ENCODE measurements around the gene POLR2F.
"Not testable (repeated sequence)": the region's sequence is repeated elsewhere in the genome, so short reads cannot be mapped to it uniquely, and the experiment has no call there.

The POLR2F gene

DNA sequence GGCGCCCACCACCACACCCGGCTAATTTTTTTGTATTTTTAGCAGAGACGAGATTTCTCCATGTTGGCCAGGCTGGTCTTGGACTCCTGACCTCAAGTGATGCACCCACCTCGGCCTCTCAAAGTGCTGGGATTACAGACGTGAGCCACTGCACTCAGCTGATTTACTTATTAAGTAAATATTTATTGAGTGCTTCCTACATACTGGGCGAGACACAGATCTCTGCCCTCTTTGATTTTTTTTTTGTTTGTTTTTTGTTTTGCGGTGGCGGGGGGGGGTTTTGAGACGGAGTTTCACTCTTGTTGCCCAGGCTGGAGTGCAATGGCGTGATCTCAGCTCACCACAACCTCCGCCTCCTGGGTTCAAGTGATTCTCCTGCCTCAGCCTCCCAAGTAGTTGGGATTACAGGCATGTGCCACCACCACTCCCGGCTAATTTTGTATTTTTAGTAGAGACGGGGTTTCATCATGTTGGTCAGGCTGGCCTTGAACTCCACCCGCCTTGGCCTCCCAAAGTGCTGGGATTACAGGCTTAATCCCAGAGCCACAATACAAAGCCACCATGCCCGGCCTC, 2.4 kb downstream of the POLR2F start:
- not testable (repeated sequence) for DNase-seq

DNA sequence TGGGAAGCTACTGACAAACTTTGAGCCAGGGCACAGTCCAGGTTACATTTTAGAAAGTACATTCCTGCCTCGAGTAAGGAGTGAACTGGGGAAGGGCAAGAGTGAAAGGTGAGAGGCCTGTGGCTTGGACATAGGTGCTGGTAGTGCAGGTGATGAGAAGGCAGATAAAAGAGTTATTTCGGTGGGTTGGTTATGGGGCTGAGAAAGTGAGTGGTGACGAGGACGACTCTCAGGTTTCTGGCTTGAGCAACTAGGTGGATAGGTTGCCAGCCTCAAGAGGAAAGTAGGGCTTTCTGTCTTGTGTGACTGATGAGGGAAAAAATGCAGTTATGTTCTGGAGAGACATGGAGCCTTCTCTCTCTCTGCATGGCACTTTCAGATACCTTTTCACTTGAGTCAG, 3.7 kb downstream of the POLR2F start:
- DNase-seq = no peak

DNA sequence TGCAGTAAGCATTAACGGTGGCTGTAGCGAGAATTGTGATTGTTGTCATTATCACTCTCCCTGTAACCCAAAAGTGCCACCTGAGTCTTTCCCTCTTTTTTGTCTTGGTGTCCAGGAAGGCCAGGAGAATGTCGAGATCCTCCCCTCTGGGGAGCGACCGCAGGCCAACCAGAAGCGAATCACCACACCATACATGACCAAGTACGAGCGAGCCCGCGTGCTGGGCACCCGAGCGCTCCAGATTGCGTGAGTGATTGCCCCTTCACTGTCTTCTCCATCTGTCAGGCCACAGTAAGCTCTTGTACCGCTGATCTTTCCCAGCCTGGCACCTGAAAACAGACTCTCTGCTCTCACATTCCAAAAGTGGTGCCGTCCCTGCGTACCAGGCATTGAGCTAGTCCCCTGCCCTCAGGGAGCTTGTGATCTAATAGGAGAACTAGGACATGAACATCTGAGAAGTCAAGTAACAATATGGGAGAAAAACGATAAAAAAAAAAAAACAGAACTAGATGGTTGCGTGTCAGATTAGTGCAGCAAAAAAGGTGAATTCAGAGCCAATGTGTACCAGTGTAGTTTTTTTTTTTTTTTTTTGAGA, 5.8 kb downstream of the POLR2F start:
- no peak for DNase-seq

DNA sequence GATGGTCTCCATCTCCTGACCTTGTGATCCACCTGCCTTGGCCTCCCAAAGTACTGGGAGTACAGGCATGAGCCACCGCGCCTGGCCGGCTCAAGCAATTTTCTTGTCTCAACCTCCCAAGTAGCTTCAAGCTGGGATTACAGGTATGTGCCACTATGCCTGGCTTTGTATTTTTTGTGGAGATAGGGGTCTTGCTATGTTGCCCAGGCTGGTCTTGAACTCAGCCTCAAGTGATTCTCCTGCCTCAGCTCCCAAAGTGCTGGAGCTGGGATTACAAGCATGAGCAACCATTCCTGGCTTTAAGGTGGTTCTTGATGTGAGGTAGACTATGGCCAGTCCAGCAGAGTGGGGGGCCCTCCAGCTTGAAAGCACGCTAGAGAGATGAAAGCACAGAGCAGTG, 7.6 kb downstream of the POLR2F start:
- no peak for DNase-seq

DNA sequence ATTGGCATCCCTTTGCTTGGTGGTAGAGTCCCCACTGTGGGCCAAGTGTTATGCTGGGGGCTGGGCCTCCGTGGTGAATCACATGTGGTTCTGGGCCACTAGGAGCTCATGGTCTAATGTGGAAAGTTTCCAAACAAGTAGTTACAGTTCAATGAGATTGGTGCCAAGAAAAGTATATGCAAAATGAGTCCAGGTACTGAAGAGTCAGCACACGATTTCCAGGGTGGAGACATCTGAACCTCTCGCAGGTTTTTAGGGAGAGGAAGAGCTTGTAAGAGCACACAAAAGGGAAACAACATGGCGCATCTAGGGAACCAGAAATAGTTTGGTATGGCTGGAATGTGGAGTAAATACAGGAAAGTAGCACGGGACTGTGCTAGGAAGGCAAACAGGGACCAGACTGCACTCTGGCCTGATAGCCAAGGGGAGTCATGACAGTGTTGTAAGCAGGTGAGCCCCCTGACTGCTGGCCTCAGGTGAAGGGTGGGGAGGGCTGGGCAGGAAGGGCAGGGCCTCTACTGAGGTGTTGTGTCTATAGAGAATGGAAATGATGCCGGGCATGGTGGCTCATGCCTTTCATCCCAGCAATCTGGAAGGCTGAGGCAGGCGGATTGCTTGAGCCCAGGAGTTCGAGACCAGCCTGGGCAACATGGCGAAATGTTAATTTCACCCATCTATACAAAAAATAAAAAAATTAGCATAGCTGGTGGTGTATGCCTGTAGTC, 12.6 kb downstream of the POLR2F start:
- no peak for DNase-seq

DNA sequence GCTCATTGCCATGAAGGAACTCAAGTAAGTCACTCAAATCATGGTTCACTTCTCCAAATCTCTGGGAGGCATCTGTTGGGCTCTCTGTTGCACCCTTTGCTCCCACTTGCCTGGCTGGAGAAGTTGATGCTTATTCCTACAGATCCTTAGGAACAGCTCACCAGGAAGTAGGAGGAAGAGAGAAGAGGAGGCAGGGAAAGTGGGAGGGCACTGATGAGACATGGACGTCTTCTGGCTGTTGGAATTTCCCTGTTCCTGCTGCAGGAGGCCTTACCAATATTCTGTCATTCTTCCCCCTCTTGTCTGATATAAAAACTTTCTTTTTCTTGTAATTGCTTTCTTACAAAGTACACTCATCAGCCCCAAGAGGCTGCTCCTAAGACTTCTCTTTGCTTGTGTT, 13.6 kb downstream of the POLR2F start:
- DNase-seq = peak in 1 of 2 donors; percentile 40

DNA sequence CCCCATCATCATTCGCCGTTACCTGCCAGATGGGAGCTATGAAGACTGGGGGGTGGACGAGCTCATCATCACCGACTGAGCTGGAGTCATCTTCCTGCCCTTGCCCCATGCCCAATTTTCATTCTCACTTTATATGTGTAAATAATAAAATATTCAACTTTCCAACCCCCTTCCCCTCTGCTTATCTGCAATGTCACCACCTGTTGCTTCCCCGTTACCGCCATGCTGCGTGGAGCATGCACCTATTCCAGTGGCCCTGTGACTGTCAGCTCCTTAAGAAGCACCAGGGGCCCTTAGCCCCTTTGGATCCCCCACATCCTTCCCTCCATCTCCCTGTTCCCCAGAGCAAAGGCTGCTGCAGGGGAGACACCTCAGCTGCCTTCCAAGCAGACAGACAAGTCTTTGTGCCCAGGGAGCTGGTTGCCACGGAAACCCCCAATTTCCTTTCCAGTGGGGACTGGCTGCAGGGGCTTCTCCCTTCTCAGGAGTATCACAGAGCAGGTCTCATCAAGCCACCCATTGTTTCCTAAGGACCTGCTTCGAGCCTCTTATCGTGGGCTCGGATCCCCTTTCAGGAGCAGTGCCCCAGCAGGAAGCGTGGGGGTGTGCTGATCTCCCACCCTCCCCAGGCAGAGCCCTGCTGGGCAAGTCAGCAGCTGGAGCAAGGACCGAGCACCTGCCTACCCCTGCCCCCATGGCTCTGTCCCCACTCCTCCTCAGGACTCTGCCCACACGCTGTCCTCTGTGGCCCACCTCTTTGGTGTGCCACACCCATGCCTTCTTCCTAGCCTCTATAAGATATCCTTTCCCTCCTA, 14.3 kb downstream of the POLR2F start:
- DNase-seq = no peak

DNA sequence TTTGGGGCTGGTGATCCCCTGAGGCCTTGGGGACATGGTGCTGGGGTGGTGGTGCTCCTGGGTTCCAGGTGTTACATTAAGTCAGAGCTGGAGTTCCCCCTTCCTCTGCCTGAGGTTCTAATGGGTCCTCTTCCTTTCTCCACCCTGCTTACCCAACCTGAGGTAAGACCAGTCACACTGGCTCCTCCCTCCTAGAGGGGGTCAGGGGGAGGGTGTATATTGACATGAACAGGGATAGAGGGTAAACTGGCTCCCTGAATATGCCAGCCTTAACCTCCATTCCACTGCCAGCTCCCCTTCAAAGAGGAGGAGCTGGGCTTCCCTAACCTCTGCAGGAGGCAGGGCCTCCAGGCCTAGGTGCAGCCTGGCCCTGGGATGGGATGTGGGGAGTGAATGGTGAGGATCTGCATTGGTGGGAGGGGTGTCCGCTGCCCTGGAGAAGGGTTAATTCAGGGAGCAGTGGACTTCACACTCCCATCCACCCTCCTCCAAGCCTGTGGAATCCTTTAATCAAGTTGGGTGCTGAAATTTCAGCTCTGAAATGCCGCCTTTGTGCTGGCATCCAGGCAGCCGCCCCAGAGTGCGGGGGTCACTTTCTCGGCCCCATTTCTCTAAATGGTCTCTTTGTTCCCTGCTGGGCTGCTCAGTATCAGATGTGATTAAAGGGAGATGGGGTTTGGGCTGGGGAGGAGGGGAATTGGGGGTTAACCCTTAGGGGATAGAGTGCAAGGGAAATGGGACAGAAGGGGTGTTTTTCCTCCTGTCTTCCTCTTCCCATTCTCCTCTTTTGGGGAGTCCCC, 15.2 kb downstream of the POLR2F start:
- no peak for DNase-seq

DNA sequence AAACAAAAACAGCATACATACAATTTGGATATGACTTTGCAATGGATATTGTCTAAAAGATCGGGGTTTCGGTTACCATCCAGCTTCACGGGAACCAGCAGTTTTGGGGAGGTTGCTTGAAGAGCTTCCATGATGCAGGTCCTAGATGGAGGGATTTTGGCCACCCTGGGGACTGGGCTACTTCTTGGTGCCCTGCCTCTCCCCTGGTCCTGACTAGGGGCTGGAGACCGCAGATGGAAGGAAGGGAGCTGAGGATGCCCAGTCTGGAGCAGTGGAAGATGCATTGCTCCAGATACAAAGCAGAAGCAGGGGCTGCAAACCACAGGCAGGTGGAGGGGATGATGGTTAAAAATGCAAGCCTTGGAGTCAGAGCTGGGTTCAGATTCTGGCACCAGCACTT, 17.4 kb downstream of the POLR2F start:
- no peak for DNase-seq

DNA sequence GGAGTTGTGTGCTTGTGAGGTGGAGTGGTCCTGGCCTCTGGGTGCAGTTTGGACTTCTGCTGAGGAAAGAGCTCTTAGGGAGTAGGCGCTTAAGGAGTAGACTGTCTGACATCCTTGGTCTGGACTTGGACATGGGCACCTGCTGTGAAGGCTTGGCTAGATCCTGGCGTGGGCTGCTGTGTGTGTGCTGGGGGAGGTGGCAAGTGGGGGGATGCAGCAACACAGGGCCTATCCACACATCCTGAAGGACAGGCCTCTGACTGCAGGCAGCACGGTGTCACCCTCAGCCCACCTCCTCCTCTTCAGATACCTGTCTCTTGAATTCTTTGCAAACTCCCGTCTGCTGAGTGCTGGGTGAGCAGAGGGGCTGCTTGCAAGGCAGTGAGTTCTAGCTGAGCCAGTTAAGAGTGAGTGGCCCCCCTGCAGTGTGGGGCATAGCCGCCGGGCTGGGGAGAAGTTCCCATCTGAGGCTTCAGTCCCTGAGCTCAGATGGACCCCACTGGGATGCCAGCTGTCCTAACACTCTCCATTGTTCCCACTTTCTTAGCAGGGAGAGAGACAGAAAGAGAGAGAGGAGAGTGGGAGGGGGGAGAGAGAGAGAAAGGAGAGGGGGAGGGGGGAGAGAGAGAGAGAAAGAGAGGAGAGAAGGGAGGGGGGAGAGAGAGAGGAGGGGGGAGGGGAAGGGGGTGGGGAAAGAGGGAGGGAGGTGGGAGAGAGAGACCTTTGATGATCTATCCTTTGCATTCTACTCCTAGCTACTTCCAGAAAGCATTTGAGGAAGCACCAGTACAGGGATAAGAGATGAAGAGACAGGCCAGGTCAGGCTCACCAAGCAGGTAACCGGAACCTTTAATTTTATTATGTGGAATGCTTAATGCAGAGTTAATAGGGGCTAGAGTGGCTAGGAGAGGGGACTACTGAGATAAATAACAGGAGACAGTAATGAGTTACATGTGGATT, 18.3 kb downstream of the POLR2F start:
- DNase-seq = no peak

DNA sequence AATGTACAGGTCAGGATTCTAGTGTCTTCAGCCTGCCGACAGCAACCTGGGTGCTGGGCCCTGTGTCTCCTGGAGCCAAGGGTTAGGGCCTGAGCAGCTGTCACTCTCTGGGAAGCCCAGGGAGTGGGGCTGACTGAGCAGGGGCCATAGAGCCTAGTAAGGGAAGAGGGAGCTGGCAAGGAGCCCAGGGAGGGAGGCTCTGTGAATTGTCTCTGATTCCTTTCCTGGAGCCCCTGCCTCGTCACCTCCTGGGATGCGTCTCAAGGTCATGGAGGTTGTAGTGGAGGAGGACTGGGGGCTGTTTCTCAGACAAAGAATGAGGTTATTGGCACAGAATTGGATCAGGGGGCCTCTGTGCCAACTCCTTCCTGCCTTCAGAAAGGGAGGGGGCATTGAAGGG, 19.0 kb downstream of the POLR2F start:
- DNase-seq = no peak

DNA sequence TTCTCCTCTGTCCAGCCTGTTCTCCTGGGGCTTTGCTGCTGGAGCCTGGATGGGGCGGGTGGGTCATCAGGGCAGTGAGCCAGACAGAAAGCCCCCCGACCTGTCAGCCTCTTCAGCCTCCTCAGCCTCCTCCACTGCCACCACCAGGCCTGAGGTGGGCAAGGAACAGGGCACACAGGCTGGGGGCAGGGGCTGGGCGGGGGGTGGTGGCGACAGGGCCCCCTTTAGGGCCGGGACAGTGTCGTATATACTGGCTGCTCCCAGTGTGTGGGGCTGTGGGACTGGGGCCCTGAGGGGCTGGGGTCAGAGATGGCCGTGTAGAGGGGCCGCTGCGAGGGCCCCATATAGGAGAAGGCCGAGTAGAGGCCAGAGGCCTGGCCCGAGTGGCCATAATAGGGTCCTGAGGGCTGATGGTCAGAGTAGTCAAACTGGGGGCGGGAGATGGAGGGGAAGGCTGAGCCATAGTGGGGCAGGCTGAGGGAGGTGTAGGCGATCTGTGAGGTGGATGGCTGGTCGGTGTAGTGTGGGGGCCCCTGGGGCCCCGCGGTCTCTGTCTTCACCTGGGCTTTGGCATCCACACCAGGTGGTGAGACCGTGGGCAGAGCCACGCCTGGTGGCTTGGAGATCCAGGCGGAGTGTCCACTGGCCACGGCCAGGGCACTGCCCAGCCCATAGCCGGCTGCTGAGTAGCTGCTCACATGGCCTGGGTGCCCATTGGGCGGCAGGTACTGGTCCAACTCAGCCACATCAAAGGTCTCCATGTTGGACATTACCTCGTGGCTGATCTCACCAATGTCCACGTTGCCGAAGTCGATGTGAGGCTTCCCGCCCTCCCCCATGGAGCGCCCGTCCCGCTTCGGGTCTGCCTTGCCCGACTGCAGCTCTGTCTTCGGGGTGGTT, 20.0 kb downstream of the POLR2F start:
- no peak for DNase-seq

DNA sequence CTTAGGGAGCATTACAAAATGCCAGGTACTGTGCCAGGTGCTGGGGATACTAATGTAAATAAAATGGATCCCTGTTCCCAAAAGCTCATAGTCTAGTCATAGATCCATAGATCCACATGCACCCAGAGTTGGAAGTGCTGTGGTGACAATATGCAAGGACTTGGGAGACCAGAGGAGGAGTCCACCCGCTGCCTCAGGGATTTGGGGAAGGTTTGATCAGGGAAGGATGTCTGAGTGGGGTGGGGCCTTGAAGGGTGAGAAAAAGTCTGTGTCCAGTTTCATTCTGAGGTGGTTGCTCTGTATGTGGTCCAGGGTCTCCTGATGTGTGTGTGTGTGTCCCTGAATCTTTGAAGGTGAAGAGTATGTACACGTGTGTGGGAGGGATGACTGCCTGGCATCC, 21.7 kb downstream of the POLR2F start:
- DNase-seq = no peak

DNA sequence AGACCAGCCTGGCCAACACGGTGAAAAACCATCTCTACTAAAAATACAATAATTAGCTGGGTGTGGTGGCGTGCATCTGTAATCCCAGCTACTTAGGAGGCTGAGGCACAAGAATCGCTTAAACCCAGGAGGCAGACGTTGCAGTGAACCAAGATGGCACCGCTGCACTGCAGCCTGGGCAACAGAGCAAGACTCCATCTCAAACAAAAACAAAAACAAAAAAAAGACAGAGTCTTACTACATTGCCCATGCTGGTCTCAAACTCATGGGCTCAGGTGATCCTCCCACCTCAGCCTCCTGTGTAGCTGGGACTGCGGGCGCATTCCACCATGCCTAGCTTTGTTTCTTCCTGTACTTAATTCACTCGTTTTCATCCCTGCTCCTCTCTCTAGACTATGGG, 22.5 kb downstream of the POLR2F start:
- DNase-seq = not testable (repeated sequence)

DNA sequence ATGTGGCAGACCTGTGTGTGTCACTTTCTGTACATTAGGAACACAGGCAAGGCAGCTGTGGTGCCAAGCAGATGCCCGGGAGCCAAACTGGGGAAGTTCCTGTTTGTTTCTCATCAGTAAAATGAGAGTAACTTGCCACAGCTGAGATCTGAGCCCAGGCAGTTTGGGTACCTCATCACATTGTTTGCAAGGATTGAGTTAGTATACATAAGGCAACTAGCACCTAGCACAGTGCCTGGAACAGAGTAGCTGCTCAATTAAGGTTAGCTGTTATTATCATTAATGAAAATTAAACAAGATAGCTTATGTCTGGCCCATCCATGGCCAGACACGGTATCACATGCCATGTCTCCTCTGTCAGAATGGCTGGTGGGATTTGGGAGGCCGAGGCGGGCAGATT, 23.0 kb downstream of the POLR2F start:
- no peak for DNase-seq

DNA sequence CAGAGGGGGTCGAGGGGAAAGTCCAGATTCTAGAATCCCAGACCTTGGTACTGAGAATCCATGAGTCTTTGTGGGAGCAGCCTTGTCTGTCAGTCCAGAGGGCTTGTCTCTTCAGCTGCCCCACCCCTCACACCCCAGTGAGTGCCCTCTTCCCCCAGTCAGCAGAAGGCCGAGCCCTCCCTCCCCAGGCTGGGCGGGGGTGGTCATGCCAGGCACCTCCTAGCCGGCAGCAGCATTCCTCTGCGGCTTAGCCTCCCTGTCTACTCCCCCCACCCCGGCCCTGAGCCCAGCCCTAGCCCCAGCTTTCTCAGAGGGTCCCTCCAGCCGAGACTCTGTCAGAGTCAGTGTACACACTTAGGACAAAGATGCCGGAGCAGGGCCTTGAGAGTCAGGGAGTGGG, 26.3 kb downstream of the POLR2F start:
- no peak for DNase-seq

DNA sequence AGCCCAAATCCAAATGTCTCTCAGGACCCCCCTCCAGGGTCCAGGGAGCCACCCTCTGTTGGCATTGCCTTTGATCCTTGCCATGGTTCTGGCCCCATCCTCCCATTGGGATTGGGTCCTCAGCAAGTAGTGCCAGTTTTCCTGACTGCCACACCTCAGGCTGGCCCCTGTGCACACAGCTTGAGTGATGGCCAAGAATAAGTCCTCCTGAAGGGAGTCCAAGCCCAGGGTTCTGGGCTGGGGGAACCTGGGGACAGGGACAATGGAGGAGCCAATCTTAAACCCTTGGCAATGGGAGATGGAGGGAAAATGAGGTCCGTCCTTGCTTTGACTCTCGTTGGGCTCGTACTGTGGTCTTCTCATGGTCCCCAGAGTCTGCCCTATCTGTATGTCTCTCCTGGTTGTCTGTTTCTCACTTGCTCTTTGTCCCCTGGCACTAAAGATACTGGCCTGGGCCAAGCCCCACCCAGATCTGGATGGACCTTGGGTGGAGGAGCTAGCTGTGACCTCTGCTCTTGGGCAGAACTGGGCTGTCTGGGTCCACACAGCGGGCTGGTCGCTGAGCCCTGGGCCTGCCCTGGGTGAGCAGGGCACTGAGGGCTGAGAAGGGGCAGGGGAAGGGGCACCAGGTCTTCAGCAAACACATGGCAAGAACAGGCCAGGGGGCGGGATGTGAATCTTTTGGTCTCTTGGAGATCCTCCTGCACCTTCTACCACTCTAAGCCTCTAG, 27.9 kb downstream of the POLR2F start:
- no peak for DNase-seq

DNA sequence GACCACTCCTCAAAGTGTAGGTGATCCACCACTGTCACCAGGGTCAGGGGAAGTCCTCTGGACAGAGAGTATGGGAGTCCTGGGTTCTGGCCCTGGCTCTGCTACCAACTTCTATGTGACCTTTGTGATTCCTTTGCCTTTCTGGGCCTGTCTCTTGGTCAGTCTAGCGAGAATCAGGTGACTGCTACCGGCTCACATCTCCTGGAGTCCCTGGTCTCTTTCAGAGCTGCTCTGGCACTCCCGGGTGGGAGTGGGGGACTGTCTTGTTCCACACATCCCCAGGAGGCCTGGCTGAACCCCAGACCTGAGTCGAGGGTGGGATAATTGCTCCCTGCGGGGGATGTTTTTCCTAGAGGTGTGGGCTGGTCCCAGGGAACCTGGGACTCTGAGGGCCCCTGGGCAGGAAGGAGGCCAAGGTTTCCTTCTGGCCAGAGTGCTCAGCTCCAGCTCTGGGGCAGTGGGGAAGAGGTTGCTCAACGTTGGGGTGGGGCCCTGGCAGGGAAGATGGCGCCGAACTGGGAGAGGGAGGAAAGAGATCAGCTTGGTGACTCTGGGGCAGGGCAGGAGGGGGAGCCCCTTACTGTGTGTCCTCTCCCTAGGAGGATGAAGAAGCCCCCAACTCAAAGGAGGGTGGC, 28.8 kb downstream of the POLR2F start:
- DNase-seq = no peak
